ENCODE results near the gene HECTD2.

GRCh38 chr10:91391920-91392319 is 18.2 kb upstream of the HECTD2 start:
- TF ChIP-seq CTCF (conservative IDR thresholded peaks at IDR 0.05 in 1 of 2, IDR thresholded peaks at IDR 0.05 in 1 of 2; ENCODE audit: extremely low read depth in 1 of 2, insufficient read depth in 1 of 2, low read depth in 1 of 2, low read length in 2 of 2) (no peak), EZH2 (IDR thresholded peaks at IDR 0.05; ENCODE audit: borderline replicate concordance, low read length) (no peak)
